IMR-90 (cell line): ENCODE measurements around the gene DIAPH2. TPM values are rescaled to one million over a fixed set of nuclear protein-coding genes. Genes with fewer than 3 reads are reported as not detected.

ENCODE experiments used
- ATAC-seq: fragments of 200-7000 bp; cut with Tn5 transposase; 2 replicates; pipeline ENCODE4 v1.9.1; 2020; ENCODE audit warnings: low read depth, mild to moderate bottlenecking, moderate library complexity
- BruUV-seq: library from RNA; stranded (reverse); fragments of 400-500 nt; replicated peaks from 2 replicates; lab custom pipeline; 2021; lab: Mats Ljungman, UMichigan
- CTCF ChIA-PET: fragments of 300-600 bp; formaldehyde crosslinking; extraction: SDS; loops from one replicate; lab custom pipeline; 2021; ENCODE audit warnings: antibody characterized with exemption; lab: Yijun Ruan, JAX
- POLR2A ChIA-PET: fragments of 300-600 bp; sonication (Branson Sonifier 250); formaldehyde crosslinking; loops from one replicate; lab custom pipeline; 2022; ENCODE audit warnings: antibody characterized with exemption; ENCODE audit not compliant: unreplicated experiment; lab: Charles Lee
- DNase-seq: peaks from one replicate; pipeline ENCODE4 v3.0.0; 2013
- H2AFZ ChIP-seq: replicated peaks from 2 replicates; pipeline ENCODE3; 2013; ENCODE audit warnings: low read length, mild to moderate bottlenecking; ENCODE audit not compliant: poor library complexity
- H2AK5ac ChIP-seq: 2 replicates; pipeline ENCODE4 v1.6.1; 2013; ENCODE audit warnings: low read depth, low read length, inconsistent platforms
- H2AK9ac ChIP-seq: replicated peaks from 2 replicates; pipeline ENCODE3; 2013; ENCODE audit warnings: mild to moderate bottlenecking, low read depth, low read length, moderate library complexity; ENCODE audit not compliant: poor library complexity
- H2BK120ac ChIP-seq: 2 replicates; pipeline ENCODE4 v1.6.1; 2013; ENCODE audit warnings: low read depth, low read length, inconsistent platforms
- H2BK15ac ChIP-seq: 3 replicates; pipeline ENCODE4 v1.6.1; 2013; ENCODE audit warnings: low read depth, low read length, inconsistent platforms
- H2BK20ac ChIP-seq: 2 replicates; pipeline ENCODE4 v1.6.1; 2013; ENCODE audit warnings: low read depth, mild to moderate bottlenecking, inconsistent platforms, low read length, moderate library complexity
- H2BK5ac ChIP-seq: 2 replicates; pipeline ENCODE4 v1.6.1; 2013; ENCODE audit warnings: mild to moderate bottlenecking, low read depth, low read length, inconsistent platforms; ENCODE audit not compliant: poor library complexity, severe bottlenecking
- H3K14ac ChIP-seq: replicated peaks from 2 replicates; pipeline ENCODE4 v1.6.1; 2013; ENCODE audit warnings: low read depth, low read length, inconsistent platforms
- H3K18ac ChIP-seq: 2 replicates; pipeline ENCODE4 v1.6.1; 2013; ENCODE audit warnings: low read depth, low read length, control low read depth
- H3K23ac ChIP-seq: 2 replicates; pipeline ENCODE4 v1.6.1; 2013; ENCODE audit warnings: low read depth, low read length, inconsistent platforms
- H3K27ac ChIP-seq: 2 replicates; pipeline ENCODE4 v1.5.1; 2013; ENCODE audit warnings: mild to moderate bottlenecking, control low read depth, low read length; ENCODE audit not compliant: insufficient read depth
- H3K27me3 ChIP-seq: 2 replicates; pipeline ENCODE4 v1.6.1; 2013; ENCODE audit warnings: low read length; ENCODE audit not compliant: control insufficient read depth, insufficient read depth
- H3K36me3 ChIP-seq: 2 replicates; pipeline ENCODE4 v1.6.1; 2013; ENCODE audit warnings: low read length, mixed read lengths; ENCODE audit not compliant: control insufficient read depth, insufficient read depth
- H3K4ac ChIP-seq: 2 replicates; pipeline ENCODE4 v1.6.1; 2013; ENCODE audit warnings: low read depth, low read length, inconsistent platforms
- H3K4me1 ChIP-seq: 2 replicates; pipeline ENCODE4 v1.6.1; 2013; ENCODE audit warnings: low read length, mixed read lengths; ENCODE audit not compliant: control insufficient read depth, insufficient read depth
- H3K4me2 ChIP-seq: 2 replicates; pipeline ENCODE4 v1.6.1; 2013; ENCODE audit warnings: low read depth, mild to moderate bottlenecking, control low read depth, low read length, moderate library complexity
- H3K4me3 ChIP-seq: 2 replicates; pipeline ENCODE4 v1.5.1; 2013; ENCODE audit warnings: low read depth, mild to moderate bottlenecking, control low read depth, low read length, moderate library complexity; ENCODE audit not compliant: insufficient read depth
- H3K56ac ChIP-seq: 2 replicates; pipeline ENCODE4 v1.6.1; 2013; ENCODE audit warnings: low read length, inconsistent platforms; ENCODE audit not compliant: insufficient read depth; ENCODE audit errors: extremely low read depth
- H3K79me1 ChIP-seq, 2 experiments: 2 replicates each; pipeline ENCODE4 v1.6.1; 2013; ENCODE audit warnings: low read length in 2 of 2, inconsistent platforms in 1 of 2, low read depth in 1 of 2
- H3K9ac ChIP-seq: 2 replicates; pipeline ENCODE4 v1.6.1; 2013; ENCODE audit warnings: low read depth, low read length, control low read depth
- H3K9me1 ChIP-seq: 2 replicates; pipeline ENCODE4 v1.6.1; 2013; ENCODE audit warnings: low read length, inconsistent platforms; ENCODE audit not compliant: insufficient read depth
- H3K9me3 ChIP-seq: 2 replicates; pipeline ENCODE4 v1.6.1; 2013; ENCODE audit warnings: low read length; ENCODE audit not compliant: control insufficient read depth, insufficient read depth
- H4K20me1 ChIP-seq: 2 replicates; pipeline ENCODE4 v1.6.1; 2013; ENCODE audit warnings: low read length, inconsistent platforms; ENCODE audit not compliant: insufficient read depth
- H4K5ac ChIP-seq: 2 replicates; pipeline ENCODE4 v1.6.1; 2013; ENCODE audit warnings: mild to moderate bottlenecking, low read depth, low read length, control low read depth
- H4K8ac ChIP-seq, 2 experiments: 2 replicates each; pipeline ENCODE4 v1.6.1; 2013; ENCODE audit warnings: low read depth in 2 of 2, low read length in 2 of 2, control low read depth in 1 of 2, inconsistent platforms in 1 of 2
- H4K91ac ChIP-seq: 2 replicates; pipeline ENCODE4 v1.6.1; 2013; ENCODE audit warnings: low read depth, low read length, inconsistent platforms; ENCODE audit not compliant: insufficient read depth
- CEBPB ChIP-seq: IDR thresholded peaks from 2 replicates; pipeline ENCODE4 v1.6.1; 2012; ENCODE audit warnings: low read depth, low read length, improper control_type of control experiment
- dilution Hi-C: fragments of 300-500 bp; cut with HindIII; formaldehyde crosslinking; loops from one replicate; pipeline ENCODE4 v1.14.3; 2018; ENCODE audit warnings: low sequenced_read_pairs; ENCODE audit not compliant: unreplicated experiment
- in situ Hi-C: fragments of 300-500 bp; cut with MboI; formaldehyde crosslinking; loops from 3 replicates; pipeline ENCODE4 v1.14.3; 2019; ENCODE audit warnings: low sequenced_read_pairs, inconsistent platforms, mixed read lengths
- intact Hi-C: fragments of 100-400 bp; cut with micrococcal nuclease; formaldehyde crosslinking; loops from 2 replicates; pipeline ENCODE4 v1.10.0; 2022
- polyA plus RNA-seq, 3 experiments: library from polyadenylated mRNA; depleted of rRNA; stranded (reverse); fragments of >200 nt; gene quantifications; 2 replicates each; pipeline ENCODE4 v1.2.3, GENCODE V29; 2012; ENCODE audit warnings: low replicate concordance in 1 of 3
- total RNA-seq: library from RNA; depleted of rRNA; stranded (reverse); fragments of >200 nt; gene quantifications from 2 replicates; pipeline ENCODE4 v1.2.3, GENCODE V29; 2012
- TF ChIP-seq, protein P1 (sequence below): conservative IDR thresholded peaks from 2 replicates; pipeline ENCODE4 v1.5.1; 2012; ENCODE audit warnings: mild to moderate bottlenecking, low read depth, low read length, improper control_type of control experiment

Gene DIAPH2
- total and polyA plus RNA-seq, 2 of the 4 experiments (the other 2 are of a cell fraction): 3.6 to 19.9 TPM

DNA sequence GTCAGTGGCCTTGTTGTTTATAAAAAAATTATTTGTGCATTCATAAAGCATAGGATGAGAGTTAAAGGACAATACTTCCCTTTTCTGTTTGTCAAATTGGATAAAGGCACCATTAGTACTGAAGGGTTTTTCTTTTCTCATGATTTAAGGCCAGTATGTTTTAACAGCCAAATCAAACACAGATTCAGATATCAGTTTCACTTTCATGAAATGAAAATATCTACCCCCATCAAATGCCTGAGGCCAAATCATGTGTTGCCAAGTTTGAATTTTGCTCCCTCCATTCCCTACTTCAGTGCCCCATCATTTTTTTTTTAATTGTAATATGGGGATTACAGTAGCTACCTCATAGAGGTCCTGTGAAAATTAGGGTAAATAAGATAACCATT is 944.9 kb downstream of the DIAPH2 start:
- Histone ChIP-seq H4K91ac (no peak overlapping the region), H4K5ac (no peak overlapping the region), H3K14ac (no peak overlapping the region), H2BK120ac (no peak overlapping the region), H2BK15ac (no peak overlapping the region), H3K36me3 (no peaks in the 10 kb centered on the region), H2AFZ (no peak overlapping the region), H3K4ac (no peak overlapping the region), H3K18ac (no peak overlapping the region), H3K27ac (no peak overlapping the region), H2AK5ac (no peak overlapping the region), H3K23ac (no peak overlapping the region), H3K4me2 (no peak overlapping the region), H3K9me3 (no peaks in the 10 kb centered on the region), H3K9me1 (no peaks in the 10 kb centered on the region), H2BK5ac (no peak overlapping the region), H3K4me3 (no peak overlapping the region), H2AK9ac (no peak overlapping the region), H3K56ac (no peak overlapping the region), H3K27me3 (peaks cover 1% of the 10 kb centered on the region), H3K4me1 (no peaks in the 10 kb centered on the region), H4K20me1 (no peaks in the 10 kb centered on the region), H4K8ac (no peak overlapping the region), H3K79me1 (no peaks in the 10 kb centered on the region), H3K9ac (no peak overlapping the region), H2BK20ac (no peak overlapping the region)
- BruUV-seq: no TSS peak
- in situ Hi-C loops (no loop called here), intact Hi-C loops (no loop called here), dilution Hi-C loops (no loop called here)
- ATAC-seq (no peak), DNase-seq (no peak)
- TF ChIP-seq, protein P1, sequence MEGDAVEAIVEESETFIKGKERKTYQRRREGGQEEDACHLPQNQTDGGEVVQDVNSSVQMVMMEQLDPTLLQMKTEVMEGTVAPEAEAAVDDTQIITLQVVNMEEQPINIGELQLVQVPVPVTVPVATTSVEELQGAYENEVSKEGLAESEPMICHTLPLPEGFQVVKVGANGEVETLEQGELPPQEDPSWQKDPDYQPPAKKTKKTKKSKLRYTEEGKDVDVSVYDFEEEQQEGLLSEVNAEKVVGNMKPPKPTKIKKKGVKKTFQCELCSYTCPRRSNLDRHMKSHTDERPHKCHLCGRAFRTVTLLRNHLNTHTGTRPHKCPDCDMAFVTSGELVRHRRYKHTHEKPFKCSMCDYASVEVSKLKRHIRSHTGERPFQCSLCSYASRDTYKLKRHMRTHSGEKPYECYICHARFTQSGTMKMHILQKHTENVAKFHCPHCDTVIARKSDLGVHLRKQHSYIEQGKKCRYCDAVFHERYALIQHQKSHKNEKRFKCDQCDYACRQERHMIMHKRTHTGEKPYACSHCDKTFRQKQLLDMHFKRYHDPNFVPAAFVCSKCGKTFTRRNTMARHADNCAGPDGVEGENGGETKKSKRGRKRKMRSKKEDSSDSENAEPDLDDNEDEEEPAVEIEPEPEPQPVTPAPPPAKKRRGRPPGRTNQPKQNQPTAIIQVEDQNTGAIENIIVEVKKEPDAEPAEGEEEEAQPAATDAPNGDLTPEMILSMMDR: no peak
- no peak for TF ChIP-seq CEBPB
- POLR2A ChIA-PET: no interaction called here
- CTCF ChIA-PET: no interaction called here
